Left kidney (tissue), 2 donors: ENCODE measurements around the gene MON2. TPM values are rescaled to one million over a fixed set of nuclear protein-coding genes. Genes with fewer than 3 reads are reported as not detected.
A peak's percentile ranks its signal among the peaks of the same experiment; 100 is the strongest.
"Not testable (repeated sequence)": the region's sequence is repeated elsewhere in the genome, so short reads cannot be mapped to it uniquely, and the experiment has no call there.

Source experiments
- DNase-seq: peaks from one replicate; pipeline ENCODE4 v3.0.0-alpha.2; 2013
- polyA plus RNA-seq: library from polyadenylated mRNA; unstranded; fragments of 120-200 nt; gene quantifications from one replicate; pipeline ENCODE4 v1.2.1, GENCODE V29; 2013; ENCODE audit not compliant: insufficient read length

MON2 gene
- polyA plus RNA-seq, 1 donor: 82.1 TPM

DNA sequence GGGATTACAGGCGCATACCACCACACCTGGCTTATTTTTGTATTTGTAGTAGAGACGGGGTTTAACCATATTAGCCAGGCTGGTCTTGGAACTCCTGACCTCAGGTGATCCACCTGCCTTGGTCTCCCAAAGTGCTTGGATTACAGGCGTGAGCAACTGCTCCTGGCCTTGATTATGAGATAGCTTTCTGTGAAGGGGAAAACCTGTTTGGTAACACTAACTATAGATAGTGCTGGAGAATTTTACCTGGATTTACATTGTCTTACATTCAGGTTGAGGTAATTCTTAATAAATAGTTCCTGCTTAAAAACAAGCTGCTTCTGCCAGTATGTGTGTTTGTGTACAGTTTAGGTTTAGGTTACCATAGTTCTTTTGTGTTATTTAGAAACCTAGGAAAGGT lies 77.1 kb downstream of the MON2 start:
- no peak for DNase-seq

DNA sequence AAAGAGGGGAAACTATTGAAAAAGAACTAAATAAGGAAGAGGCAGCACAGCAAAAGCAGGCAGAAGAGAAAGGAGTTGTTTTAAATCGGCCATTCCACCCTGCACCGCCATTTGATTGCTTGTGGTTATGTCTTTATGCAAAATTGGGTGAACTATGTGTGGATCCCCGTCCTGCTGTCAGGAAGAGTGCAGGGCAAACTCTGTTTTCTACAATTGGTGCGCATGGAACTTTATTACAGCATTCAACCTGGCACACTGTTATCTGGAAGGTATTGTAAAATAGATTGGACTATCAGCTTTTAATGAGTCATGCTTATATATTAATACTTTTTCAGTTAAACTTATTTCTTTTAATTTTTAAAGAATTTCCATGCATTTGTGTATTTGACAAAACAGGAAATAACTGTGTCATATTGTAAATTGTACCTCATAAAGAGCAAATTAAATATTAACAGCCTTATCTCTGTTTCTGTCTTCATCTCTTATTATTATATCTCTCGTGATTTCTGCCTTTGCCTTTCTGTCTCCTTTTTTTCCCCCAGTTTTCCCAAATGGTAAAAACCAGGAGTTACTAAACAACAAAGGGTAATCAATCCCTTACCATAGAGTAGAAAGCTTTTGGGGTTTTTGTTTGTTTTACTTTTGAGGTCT lies 86.4 kb downstream of the MON2 start:
- DNase-seq: no peak

DNA sequence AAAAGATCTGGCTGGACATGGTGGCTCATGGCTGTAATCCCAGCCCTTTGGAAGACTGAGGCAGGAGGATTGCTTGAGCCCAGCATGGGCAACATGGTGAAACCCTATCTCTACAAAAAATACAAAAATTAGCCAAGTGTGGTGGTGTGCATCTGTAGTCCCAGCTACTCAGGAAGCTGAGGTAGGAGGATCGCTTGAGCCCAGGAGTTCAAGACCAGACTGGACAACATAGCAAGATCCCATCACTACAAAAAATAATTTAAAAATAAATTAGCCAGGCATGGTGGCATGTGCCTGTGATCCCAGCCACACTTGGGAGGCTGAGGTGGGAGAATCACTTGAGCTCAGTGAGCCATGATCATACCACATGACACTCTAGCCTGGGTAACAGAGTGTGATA lies 92.7 kb downstream of the MON2 start:
- DNase-seq: not testable (repeated sequence)

DNA sequence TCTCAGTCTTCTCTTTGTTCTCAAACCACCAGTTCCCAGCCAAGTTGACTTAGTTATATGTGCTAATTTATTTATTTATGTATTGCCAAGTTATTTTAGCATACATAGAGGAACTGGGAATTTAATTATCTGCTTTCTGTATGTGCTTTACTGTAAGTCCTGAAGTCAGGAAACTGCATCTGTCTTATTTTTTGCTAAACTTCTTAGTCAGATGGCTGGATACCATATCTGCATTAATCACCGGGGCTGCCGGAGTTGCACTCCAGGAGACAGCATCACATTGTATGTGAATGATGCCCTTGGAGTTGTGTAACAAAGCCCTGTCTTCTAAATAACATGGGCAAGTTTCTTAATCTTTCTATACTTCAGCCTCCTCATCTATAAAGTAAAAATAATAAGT lies 96.2 kb downstream of the MON2 start:
- DNase-seq: no peak

DNA sequence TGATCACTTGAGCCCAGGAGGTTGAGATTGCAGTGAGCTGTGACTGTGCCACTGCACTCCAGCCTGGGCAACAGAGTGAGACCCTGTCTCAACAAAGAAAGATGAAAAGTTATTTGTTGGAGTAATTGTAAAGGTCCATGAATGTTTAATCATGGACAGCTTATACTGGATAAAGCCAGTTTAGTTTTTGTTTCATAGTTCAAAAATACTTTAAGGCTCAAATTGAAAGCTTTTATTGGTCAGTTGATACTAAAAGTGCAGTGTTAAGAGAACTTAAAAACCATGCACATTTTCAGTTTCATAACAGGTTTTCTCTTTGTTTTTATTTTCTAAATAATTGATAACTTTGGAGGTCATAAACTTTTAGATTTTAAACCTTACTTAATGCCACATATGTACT lies 108.4 kb downstream of the MON2 start:
- no peak for DNase-seq

DNA sequence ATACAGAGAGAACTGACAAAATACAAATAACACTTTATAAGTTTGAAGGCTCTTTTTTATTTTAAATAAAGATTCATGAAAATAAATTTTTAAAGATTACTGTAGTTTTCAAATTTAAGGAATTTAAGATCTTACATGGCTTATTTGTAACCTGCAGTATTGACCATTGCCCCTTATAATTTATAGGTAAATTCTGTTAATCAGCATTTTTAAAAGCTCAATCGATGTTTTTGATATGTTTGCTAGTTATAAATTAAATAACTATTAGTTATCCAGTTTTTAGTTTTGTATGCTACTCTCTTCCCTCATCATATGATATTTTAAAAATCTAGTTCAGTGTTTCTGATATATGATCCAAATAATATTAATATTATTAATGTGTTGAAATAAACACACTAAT lies 109.9 kb downstream of the MON2 start:
- DNase-seq: no peak

DNA sequence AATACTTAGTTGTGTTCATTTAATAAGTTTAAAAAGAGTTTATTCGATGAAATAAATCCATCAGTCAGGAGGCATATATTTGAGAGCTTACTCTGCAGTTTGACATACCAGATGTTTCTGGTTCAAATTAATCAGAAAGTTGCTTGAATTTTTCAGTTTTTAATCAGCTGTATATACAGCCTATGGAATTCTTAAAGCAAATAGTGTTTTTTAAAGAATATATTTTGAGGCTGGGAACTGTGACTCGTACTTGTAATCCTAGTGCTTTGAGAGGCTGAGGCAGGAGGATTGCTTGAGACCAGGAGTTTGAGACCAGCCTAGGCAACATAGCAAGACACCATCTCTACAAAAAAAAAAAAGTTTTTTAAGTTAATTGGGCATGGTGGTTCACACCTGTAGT lies 112.1 kb downstream of the MON2 start:
- no peak for DNase-seq

DNA sequence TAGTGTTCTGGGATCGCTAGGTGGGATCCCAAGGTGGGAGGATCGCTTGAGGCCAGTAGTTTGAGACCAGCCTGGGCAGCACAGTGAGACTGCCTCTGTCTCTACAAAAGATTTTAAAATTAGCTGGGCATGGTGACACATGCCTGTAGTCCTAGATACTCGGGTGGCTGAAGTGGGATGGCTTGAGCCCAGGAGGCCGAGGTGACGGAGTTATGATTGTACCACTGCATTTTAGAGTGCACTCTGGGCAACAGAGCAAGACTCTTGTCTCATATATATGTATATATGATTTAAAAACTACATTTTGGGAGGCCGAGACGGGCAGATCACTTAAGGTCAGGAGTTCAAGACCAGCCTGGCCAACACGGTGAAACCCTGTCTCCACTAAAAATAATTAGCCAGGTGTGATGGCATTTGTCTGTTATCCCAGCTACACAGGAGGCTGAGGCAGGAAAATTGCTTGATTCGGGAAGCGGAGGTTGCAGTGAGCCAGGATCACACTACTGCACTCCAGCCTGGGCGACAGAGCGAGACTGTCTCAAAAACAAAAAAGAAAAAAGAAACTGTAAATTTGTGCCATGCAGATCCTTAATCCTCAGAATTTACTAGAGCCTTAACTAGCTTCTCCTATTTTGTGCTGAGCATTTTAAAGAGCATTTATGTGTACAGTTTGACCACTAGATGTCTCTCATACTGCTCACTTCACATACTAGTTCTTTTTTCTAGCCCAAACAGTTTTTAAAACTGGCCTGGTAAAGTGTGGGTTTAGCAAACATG lies 114.8 kb downstream of the MON2 start:
- peak; percentile 55 for DNase-seq

DNA sequence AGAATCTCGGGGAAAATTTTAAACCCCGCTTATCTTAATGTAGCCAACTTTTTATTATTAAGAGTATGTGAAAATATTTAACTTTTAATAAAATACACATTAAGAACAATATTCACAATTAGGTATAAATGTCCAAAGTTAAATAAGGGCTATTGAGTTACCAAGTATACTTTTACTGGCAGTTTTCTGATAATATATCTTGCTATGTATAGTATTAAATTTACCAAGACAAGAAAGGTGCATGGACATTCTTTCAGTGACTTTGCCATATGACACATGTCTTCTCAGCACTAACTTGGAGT lies 115.4 kb downstream of the MON2 start:
- DNase-seq: no peak

DNA sequence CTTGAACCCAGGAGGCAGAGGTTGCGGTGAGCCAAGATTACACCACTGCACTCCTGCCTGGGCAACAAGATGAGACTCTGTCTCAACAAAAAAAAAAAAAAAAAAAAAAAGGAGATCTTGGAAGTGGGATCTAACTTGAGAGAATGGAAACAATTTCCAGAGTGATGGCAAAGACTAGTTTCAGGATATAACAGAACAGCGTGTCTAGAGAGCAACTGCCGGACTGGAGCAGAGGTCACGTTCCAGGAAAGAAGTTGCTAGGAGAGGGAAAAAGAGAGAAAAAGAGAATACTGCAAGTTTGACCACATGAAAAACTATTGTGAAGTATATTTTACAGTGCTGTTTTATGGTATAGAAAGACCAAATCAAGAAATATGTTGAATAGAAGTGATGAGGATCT lies 118.0 kb downstream of the MON2 start:
- DNase-seq: no peak

DNA sequence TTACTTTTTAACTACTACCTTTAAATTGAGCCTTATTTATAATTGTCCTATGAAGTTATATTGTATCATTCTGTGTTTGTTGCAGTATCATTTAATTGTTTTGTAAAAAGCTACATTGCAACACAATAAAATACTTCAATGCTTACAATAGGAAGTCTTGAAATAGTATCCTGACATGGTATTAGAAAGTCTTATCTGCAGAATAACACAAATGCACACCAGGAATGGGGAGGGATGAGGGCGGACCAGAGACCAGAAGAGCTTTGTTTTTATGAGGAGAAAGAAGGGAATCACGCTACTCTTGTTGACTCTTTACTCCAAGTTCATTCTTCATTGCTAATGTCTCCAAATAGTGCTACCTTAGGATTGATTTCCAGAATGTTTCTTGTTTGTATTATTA lies 120.2 kb downstream of the MON2 start:
- DNase-seq: no peak

DNA sequence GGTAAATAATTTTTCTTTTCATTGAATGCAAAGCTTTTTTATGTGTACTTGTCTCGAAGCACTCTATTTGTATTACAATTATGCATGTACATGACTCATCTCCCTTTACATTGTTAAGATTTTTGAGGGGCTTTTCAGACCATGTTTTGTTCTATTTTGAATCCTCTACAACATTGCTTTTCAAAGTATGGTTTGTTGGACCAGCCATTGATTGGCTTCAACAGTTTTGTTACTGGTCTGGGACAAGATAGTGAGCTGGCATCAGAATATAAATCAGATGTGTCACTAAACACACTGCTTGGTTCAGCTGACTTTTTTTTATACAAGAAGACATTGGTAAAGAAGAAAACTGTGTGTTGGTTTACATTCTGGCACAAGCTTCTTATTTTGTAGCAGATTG lies 122.3 kb downstream of the MON2 start:
- DNase-seq: no peak

DNA sequence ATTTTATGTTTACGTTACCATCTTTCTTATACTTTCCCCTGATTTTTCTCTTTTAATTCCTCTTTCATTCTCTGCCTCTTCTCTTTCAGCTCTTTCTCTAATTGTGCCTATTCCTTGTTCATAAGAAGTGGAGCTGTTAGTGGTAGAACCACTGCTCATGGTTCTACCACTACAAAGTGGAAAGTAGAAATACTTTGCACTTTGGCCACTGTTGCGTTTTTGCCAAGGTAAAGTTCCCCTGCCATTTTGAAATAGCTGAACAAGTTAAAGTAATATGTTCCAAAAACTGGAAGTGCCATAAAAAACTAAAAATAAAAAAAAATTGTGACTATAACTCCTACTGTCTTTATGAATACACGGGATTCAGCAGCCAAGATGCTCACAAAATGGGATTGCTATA lies 130.6 kb downstream of the MON2 start:
- no peak for DNase-seq

DNA sequence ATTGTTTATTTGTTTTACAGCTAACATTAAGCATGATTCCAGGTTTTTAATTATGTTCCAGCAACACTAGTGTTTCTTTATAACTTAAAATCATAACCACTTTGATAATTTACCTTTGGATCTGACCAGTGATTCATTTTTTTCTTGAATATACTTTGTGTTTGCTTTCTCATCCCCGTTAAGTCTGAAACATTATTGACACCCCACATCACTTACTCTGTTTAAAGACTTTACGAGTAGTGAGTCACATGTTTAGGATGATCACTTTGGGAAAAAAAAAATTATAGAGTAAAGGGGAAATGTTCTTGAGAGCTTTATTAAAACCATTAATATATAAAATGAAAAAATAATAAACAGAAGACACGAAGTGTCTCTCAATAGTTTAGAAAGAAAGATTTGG lies 132.2 kb downstream of the MON2 start:
- no peak for DNase-seq

DNA sequence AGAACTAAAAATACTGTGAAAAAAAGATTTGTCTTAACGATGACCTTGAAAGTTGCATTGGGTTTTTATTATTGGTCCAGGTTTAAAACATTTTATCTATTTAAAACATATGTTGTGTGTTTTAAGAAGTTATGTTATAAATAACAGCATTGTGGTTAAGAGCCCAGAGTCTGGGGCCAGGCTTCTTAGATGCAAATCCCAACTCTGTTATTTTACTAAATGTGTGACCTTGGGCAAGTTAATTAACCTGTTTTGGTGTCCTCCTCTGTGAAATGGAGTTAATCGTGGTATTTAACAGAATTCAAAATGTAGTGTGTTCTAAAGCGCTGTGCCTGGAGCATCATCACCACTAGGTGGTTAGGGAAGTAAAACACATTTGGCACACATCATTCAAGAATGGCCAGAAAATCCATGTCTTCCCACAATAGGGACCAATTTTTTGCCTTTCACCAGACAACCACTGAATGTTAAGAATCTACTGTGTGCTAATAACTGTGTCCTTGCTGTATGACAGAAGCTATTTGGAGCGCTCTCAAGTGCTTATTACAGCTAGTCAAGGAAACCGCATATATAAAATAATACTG lies 133.3 kb downstream of the MON2 start:
- DNase-seq: no peak

DNA sequence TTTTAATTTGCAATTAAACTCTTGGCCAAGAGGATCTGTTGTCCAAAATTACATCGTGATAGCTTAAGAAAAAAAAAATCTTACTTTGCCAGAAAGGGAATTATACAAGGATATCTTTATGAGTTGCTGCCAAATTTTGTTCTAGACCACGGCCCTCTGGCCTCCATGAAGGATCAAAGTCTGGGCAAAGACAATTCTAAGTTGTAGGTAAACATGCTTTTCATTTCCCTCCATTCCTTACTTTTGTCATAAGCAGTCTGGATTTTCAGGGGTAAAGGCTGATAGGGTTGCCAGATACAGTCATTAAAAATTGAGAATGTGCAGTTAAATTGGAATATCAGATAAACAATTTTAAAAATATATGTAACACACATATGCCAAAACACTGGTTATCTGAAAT lies 135.1 kb downstream of the MON2 start:
- DNase-seq: no peak

DNA sequence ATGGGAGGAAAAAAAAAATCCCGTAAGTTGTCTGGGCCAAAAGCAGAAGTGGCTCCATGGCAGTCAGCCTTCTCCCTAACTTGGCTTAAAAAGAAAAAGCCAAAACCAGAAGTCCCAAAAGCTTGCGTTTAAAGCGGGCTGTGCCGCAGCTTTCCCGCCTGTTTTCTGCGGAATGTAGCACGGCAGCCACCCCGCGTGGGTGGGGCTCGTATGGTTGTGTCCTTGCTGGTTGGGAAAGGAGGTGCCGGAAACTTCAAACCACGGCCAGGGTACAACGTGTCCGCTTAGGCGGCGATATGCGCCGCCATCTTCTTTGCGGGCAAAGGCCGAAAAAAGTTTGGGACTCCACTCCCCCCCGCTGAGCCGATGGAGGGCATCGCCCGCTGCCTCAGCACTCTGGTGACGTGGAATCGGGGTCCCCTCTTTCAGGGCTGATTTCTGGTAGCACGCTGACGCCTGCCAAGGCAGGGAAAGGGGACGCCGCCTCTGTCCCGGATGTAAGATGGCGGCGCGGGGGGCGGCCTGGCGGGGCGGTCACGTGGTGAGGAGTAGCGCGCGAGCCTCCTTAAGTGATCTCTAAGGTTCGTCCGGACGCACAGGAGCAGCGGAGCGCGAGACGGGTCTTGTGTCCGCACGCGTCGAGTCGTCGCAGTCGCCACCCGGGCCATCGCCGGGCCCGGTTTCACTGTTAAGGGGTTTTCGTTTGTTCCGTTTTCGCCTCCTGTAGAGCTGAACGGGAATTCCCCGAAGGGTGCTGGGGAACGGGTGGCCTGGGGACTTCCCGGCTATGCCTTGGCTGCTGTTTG lies 135.8 kb downstream of the MON2 start:
- DNase-seq: peak; percentile 87

DNA sequence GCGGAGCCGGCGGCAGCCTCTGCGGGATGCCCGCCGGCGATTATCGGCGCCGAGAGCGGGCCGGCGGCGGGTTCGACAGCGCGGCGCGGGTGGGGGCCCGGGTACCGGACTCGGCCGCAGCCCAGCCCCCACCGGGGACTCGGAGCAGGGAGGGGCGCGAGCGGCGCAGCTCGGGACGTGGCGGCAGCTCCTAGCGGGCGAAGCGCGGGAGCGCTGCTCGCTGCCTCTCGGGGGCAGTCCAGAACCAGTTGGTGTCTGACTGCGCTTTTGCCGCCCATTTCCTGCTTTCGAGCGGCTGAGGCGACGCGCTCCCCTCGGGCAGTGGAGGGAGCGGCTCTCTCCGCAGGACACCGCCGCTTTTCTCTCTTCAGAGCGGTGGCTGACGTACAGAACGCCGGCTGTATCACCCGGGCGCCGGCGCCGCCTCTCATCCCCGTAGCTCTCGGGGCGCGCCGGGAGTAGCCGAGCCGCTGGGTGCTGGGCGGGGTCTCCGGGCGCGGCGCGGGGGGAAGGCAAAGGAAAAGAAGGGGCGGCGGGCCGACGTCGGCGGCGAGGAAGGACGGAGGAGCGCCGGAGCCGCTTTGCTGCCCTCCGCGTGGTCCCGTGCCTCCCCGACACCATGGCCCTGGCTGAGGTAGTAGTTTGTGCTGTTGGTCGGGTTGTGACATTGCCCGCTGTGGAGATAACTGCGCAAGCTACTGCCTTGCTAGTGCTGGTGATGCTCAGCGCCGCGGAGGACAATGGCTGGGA lies 136.6 kb downstream of the MON2 start:
- peak; percentile 87 for DNase-seq

DNA sequence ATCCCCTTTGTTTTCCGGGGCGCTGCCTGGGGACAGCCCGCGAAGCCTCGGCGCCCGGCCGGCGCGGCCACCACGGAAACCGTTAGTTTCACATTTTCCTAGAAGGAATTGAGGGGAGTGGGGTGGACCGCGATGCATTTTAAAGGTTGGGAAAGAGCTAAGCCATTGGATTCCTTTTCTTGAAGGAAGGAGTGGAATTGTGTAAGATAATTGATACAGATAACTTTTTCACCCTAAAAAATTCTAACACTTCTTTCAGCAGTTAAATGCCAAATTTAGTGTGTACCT lies 137.1 kb downstream of the MON2 start:
- no peak for DNase-seq

DNA sequence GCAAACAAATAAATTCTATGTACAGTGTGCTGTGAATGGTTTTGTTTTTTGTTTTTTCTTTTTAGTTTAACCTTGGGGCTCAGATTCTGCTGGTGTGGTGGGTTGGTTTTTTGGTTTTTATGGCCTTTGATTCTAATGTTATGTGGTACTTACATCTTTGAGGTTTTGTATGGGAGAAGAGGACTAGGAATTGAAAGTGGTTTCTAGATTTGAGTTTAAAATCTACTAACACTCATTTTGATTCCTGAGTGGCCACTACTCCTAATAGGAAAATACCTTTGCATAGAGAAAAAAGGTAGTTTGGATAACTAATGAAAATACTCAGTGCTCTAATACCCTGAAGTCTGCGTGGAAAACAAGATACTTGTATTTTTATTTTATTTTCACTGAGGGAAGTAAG lies 137.7 kb downstream of the MON2 start:
- no peak for DNase-seq

DNA sequence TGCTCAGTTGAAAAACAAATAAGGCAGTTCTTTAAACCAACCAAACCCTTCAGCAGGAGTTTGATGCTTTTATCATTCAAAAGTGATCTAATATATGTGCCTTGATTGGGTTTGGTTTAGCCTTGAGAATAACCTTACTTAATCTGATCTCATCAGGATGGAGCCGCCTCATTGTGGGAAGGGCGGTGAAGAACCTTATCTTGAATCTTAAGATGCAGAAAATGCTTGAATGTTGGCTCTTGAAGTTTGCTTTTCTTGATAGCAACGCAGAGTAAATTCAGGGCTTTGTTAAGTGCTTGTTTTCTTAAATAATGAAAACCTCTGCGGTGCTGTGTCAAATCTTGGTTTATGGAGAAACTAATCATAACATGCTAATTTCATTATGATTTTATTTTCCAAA lies 138.2 kb downstream of the MON2 start:
- DNase-seq: no peak

DNA sequence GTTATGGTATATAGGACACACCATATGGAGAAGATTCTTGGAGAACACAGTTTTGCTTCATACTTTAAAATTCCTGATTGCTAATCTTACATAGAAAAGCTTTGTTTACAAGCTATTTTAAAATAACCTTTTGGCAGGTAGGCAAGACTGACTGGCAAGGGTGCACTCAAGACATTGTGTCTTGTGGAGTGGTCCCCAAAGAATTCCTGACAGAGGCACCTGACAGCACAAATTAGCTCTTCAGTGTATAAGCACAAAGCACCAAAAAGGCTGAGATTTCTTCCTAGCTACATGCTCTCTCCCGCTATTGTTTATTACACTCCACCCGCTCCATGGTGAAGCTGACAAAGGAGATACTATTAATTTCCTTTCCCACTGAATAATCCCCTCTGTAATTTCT lies 139.4 kb downstream of the MON2 start:
- DNase-seq: no peak

DNA sequence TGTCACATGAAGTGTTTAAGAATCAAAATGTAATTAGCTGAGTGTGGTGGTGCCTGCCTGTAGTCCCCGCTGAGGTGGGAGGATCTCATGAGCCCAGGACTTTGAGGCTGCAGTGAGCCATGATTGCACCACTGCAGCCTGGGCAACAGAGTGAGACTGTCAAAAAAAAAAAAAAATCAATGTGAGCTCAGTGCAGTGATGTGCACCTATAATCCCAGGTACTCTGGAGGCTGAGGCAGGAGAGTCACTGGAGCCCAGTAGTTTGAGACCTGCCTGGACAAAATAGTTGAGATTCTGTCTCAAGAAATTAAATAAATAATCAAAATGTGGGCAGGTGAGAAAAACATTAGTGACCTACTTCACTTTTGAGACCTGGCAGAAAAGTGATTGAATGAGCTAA lies 140.0 kb downstream of the MON2 start:
- no peak for DNase-seq
